Measurements from ENCODE around the gene AP2B1.

GRCh38 chr17:35616536-35616935 lies 29.4 kb downstream of the AP2B1 start:
- TF ChIP-seq, protein P1, sequence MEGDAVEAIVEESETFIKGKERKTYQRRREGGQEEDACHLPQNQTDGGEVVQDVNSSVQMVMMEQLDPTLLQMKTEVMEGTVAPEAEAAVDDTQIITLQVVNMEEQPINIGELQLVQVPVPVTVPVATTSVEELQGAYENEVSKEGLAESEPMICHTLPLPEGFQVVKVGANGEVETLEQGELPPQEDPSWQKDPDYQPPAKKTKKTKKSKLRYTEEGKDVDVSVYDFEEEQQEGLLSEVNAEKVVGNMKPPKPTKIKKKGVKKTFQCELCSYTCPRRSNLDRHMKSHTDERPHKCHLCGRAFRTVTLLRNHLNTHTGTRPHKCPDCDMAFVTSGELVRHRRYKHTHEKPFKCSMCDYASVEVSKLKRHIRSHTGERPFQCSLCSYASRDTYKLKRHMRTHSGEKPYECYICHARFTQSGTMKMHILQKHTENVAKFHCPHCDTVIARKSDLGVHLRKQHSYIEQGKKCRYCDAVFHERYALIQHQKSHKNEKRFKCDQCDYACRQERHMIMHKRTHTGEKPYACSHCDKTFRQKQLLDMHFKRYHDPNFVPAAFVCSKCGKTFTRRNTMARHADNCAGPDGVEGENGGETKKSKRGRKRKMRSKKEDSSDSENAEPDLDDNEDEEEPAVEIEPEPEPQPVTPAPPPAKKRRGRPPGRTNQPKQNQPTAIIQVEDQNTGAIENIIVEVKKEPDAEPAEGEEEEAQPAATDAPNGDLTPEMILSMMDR (IDR thresholded peaks at IDR 0.05; ENCODE audit: low read depth, low read length, poor library complexity, severe bottlenecking): no peak
- TF ChIP-seq EZH2phosphoT487 (IDR thresholded peaks at IDR 0.05; ENCODE audit: borderline replicate concordance, low read length): no peak

All from DOHH2 (cell line).